Omental fat pad (tissue), 4 donors: ENCODE results near the gene OR2A14. TPM values are rescaled to one million over a fixed set of nuclear protein-coding genes. Genes with fewer than 3 reads are reported as not detected.

Source experiments
- small RNA-seq: library from RNA; depleted of rRNA; stranded (forward); fragments of <200 nt; gene quantifications from one replicate; pipeline ENCODE3, GENCODE V24; 2016
- total RNA-seq, 4 donors: library from RNA; depleted of rRNA; stranded (reverse); fragments of >200 nt; gene quantifications; one replicate each; pipeline ENCODE4 v1.1.0, GENCODE V29; 2016

OR2A14 gene
- total RNA-seq, 4 donors from 2014 or later: not detected

Small RNA genes lying within 50 kb of the gene (small RNA-seq; reads per million reads assigned to genes)
- gene OR2A41P: not detected

Other genes starting within 250 kb of the OR2A14 start
- 10 to 100 TPM; 29.3 to 67.4 (median 56.3) TPM for gene TCAF1, start 221.0 kb upstream of the OR2A14 start, total RNA-seq
- not detected for gene OR2F2, start 187.9 kb upstream of the OR2A14 start, total RNA-seq
- not detected for gene OR2F1, start 168.3 kb upstream of the OR2A14 start, total RNA-seq
- gene OR6B1, start 122.9 kb upstream of the OR2A14 start, total RNA-seq: not detected
- gene OR2A5, start 74.2 kb upstream of the OR2A14 start, total RNA-seq: not detected
- not detected for gene OR2A25, start 53.4 kb upstream of the OR2A14 start, total RNA-seq
- gene OR2A12, start 36.9 kb upstream of the OR2A14 start, total RNA-seq: not detected
- gene OR2A2, start 13.6 kb upstream of the OR2A14 start, total RNA-seq: not detected
- 1 to 10 TPM in 3 of 4 donors, not detected in 1; 1.8 to 6.7 (median 2.3) TPM for gene CTAGE4, start 60.3 kb downstream of the OR2A14 start, total RNA-seq
- 1 to 10 TPM; 2.8 to 6.7 (median 4.1) TPM for gene ARHGEF35, start 72.7 kb downstream of the OR2A14 start, total RNA-seq
- 1 to 10 TPM in 1 of 4 donors, not detected in 3; 1.0 TPM for gene OR2A42, start 116.4 kb downstream of the OR2A14 start, total RNA-seq
- 10 to 100 TPM in 1 of 4 donors, 1 to 10 TPM in 3; 3.1 to 16.9 (median 4.1) TPM for gene OR2A7, start 141.6 kb downstream of the OR2A14 start, total RNA-seq
- gene CTAGE8, start 146.1 kb downstream of the OR2A14 start, total RNA-seq: 1 to 10 TPM in 1 of 4 donors, under 1 TPM in 3; 0.32 to 1.3 (median 0.56) TPM
- gene OR2A1, start 189.2 kb downstream of the OR2A14 start, total RNA-seq: under 1 TPM in 2 of 4 donors, not detected in 2; 0.09 to 0.95 TPM
- 10 to 100 TPM in 2 of 4 donors, 1 to 10 TPM in 2; 6.6 to 21.3 (median 9.7) TPM for gene ARHGEF5, start 232.2 kb downstream of the OR2A14 start, total RNA-seq